Mesothelial cell of epicardium (in vitro differentiated cells): ENCODE data around the gene POLN. TPM values are rescaled to one million over a fixed set of nuclear protein-coding genes. Genes with fewer than 3 reads are reported as not detected.
A peak's percentile ranks its signal among the peaks of the same experiment; 100 is the strongest.

Experiments
- DNase-seq, 2 experiments: peaks; one replicate each; pipeline ENCODE4 v3.0.0; 2021; ENCODE audit warnings: low spot score in 2 of 2; ENCODE audit not compliant: unreplicated experiment in 2 of 2
- H3K27ac Mint-ChIP-seq: 2 replicates; pipeline ENCODE4 v1.8.0; 2021; ENCODE audit warnings: mixed read lengths
- H3K27me3 Mint-ChIP-seq: 2 replicates; pipeline ENCODE4 v1.8.0; 2021; ENCODE audit warnings: low read depth, mixed read lengths
- H3K36me3 Mint-ChIP-seq: 2 replicates; pipeline ENCODE4 v1.8.0; 2021; ENCODE audit warnings: mixed read lengths
- H3K4me1 Mint-ChIP-seq: 2 replicates; pipeline ENCODE4 v1.8.0; 2021; ENCODE audit warnings: mixed read lengths
- H3K4me3 Mint-ChIP-seq: 2 replicates; pipeline ENCODE4 v1.8.0; 2021; ENCODE audit warnings: mild to moderate bottlenecking, moderate library complexity, mixed read lengths
- H3K9me3 Mint-ChIP-seq: 2 replicates; pipeline ENCODE4 v1.8.0; 2021; ENCODE audit warnings: mixed read lengths
- CTCF ChIP-seq: fragments of 200-600 bp; sonication (generic); IDR thresholded peaks from one replicate; pipeline ENCODE4 v1.5.0; 2021; ENCODE audit warnings: antibody characterized with exemption; ENCODE audit not compliant: unreplicated experiment
- total RNA-seq: library from RNA; stranded (reverse); gene quantifications from 3 replicates; pipeline ENCODE4 v1.2.1, GENCODE V29; 2021

Gene POLN
- total RNA-seq, 1 donor from 2014 or later: 5.8 TPM

GRCh38 chr4:2063557-2064275 lies 178.2 kb downstream of the POLN start:
- Mint-ChIP-seq H3K27ac (no peak overlapping the region), H3K27me3 (peaks cover 12% of the 10 kb centered on the region), H3K36me3 (no peaks in the 10 kb centered on the region), H3K4me1 (peaks cover 2% of the 10 kb centered on the region), H3K4me3 (no peak overlapping the region), H3K9me3 (no peaks in the 10 kb centered on the region)
- DNase-seq: peak in 1 of 2 experiments; percentile 15
- TF ChIP-seq CTCF: no peak

- peaks cover 12% of the 10 kb centered on the region for H3K27me3 Mint-ChIP-seq
- no peak overlapping the region for H3K4me3 Mint-ChIP-seq
- peak in 1 of 2 experiments; percentile 15 for DNase-seq
- no peaks in the 10 kb centered on the region for H3K36me3 Mint-ChIP-seq
- H3K4me1 Mint-ChIP-seq: peaks cover 2% of the 10 kb centered on the region
- no peak overlapping the region for H3K27ac Mint-ChIP-seq
- no peak for TF ChIP-seq CTCF
- no peaks in the 10 kb centered on the region for H3K9me3 Mint-ChIP-seq
These were observed 179.0 kb downstream of the POLN start for GRCh38 chr4:2062808-2063524.

- Mint-ChIP-seq H3K27ac (no peak overlapping the region), H3K4me3 (no peak overlapping the region), H3K27me3 (peaks cover 19% of the 10 kb centered on the region), H3K4me1 (peaks cover 9% of the 10 kb centered on the region), H3K36me3 (no peaks in the 10 kb centered on the region), H3K9me3 (no peaks in the 10 kb centered on the region)
- DNase-seq: peak in 1 of 2 experiments; percentile 12
- no peak for TF ChIP-seq CTCF
These were observed 179.6 kb downstream of the POLN start for GRCh38 chr4:2062168-2062807.

- Mint-ChIP-seq H3K27ac (no peak overlapping the region), H3K27me3 (peaks cover 27% of the 10 kb centered on the region), H3K4me1 (peaks cover 9% of the 10 kb centered on the region), H3K9me3 (no peaks in the 10 kb centered on the region), H3K36me3 (no peaks in the 10 kb centered on the region), H3K4me3 (peak overlapping the region; percentile 37)
- DNase-seq: peak in 1 of 2 experiments; percentile 18
- TF ChIP-seq CTCF: no peak
These were observed 180.5 kb downstream of the POLN start for GRCh38 chr4:2061186-2062131.

- Mint-ChIP-seq H3K4me1 (peaks cover 10% of the 10 kb centered on the region), H3K4me3 (peak overlapping the region; percentile 53), H3K27ac (no peak overlapping the region), H3K27me3 (peaks cover 33% of the 10 kb centered on the region), H3K36me3 (no peaks in the 10 kb centered on the region), H3K9me3 (no peaks in the 10 kb centered on the region)
- peak in 1 of 2 experiments; percentile 19 for DNase-seq
- TF ChIP-seq CTCF: no peak
These were observed 181.2 kb downstream of the POLN start for GRCh38 chr4:2060611-2061185.
